GM18519 (cell line): ENCODE data around the gene VIPR1.

ENCODE experiments used
- ATAC-seq: cut with Tn5 transposase; IDR thresholded peaks from one replicate; pipeline ENCODE4 v1.9.1; 2021; ENCODE audit warnings: mild to moderate bottlenecking, moderate library complexity; ENCODE audit not compliant: unreplicated experiment, low FRiP score

The VIPR1 gene

GRCh38 chr3:42509111-42509510 is 6.7 kb downstream of the VIPR1 start:
- no peak for ATAC-seq

- ATAC-seq, result no peak
Observed at GRCh38 chr3:42510325-42510724, 7.9 kb downstream of the VIPR1 start.

GRCh38 chr3:42511201-42511600 is 8.8 kb downstream of the VIPR1 start:
- ATAC-seq, result no peak

GRCh38 chr3:42511736-42512135 is 9.3 kb downstream of the VIPR1 start:
- ATAC-seq, result no peak

GRCh38 chr3:42513121-42513520 is 10.7 kb downstream of the VIPR1 start:
- ATAC-seq, result no peak

GRCh38 chr3:42513521-42513920 is 11.1 kb downstream of the VIPR1 start:
- no peak for ATAC-seq

- no peak for ATAC-seq
Observed at GRCh38 chr3:42514876-42515275, 12.4 kb downstream of the VIPR1 start.

- ATAC-seq, result no peak
Observed at GRCh38 chr3:42515391-42515916, 13.0 kb downstream of the VIPR1 start.

GRCh38 chr3:42515976-42516375 is 13.5 kb downstream of the VIPR1 start:
- no peak for ATAC-seq

- ATAC-seq, result no peak
Observed at GRCh38 chr3:42516443-42516842, 14.0 kb downstream of the VIPR1 start.

GRCh38 chr3:42517117-42517516 is 14.7 kb downstream of the VIPR1 start:
- no peak for ATAC-seq

GRCh38 chr3:42518800-42519567 is 16.5 kb downstream of the VIPR1 start:
- ATAC-seq, result no peak

GRCh38 chr3:42519568-42519962 is 17.1 kb downstream of the VIPR1 start:
- no peak for ATAC-seq

GRCh38 chr3:42520336-42520735 is 17.9 kb downstream of the VIPR1 start:
- no peak for ATAC-seq

GRCh38 chr3:42520906-42521305 is 18.5 kb downstream of the VIPR1 start:
- ATAC-seq, result no peak

GRCh38 chr3:42524751-42525150 is 22.3 kb downstream of the VIPR1 start:
- ATAC-seq, result no peak

GRCh38 chr3:42525212-42525611 is 22.8 kb downstream of the VIPR1 start:
- ATAC-seq, result no peak

- ATAC-seq, result no peak
Observed at GRCh38 chr3:42525736-42526345, 23.4 kb downstream of the VIPR1 start.

- ATAC-seq, result no peak
Observed at GRCh38 chr3:42526616-42527367, 24.3 kb downstream of the VIPR1 start.

- no peak for ATAC-seq
Observed at GRCh38 chr3:42527368-42527917, 25.0 kb downstream of the VIPR1 start.

GRCh38 chr3:42529468-42529867 is 27.0 kb downstream of the VIPR1 start:
- ATAC-seq, result no peak
